Measurements from ENCODE around the gene PLAGL2.

Gene PLAGL2

DNA sequence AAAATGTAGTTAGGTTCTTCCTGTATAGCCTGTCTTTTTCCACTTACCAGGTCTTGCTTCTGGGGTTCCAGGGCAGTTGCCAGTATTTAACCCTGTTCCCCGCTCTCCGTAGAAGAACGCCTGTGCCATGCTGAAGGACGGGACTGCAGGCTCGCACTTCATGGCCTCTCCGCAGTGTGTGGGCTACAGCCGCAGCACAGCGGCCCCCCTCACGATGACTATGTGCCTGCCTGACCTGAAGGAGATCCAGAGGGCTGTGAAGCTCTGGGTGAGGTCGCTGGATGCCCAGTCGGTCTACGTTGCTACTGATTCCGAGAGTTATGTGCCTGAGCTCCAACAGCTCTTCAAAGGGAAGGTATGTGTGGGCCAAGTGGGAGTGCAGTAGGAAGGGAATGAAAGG lies 23.2 kb upstream of the PLAGL2 start:
- no peak for DNase-seq

GRCh38 chr20:32229251-32229747 lies 21.8 kb upstream of the PLAGL2 start:
- DNase-seq = no peak

DNA sequence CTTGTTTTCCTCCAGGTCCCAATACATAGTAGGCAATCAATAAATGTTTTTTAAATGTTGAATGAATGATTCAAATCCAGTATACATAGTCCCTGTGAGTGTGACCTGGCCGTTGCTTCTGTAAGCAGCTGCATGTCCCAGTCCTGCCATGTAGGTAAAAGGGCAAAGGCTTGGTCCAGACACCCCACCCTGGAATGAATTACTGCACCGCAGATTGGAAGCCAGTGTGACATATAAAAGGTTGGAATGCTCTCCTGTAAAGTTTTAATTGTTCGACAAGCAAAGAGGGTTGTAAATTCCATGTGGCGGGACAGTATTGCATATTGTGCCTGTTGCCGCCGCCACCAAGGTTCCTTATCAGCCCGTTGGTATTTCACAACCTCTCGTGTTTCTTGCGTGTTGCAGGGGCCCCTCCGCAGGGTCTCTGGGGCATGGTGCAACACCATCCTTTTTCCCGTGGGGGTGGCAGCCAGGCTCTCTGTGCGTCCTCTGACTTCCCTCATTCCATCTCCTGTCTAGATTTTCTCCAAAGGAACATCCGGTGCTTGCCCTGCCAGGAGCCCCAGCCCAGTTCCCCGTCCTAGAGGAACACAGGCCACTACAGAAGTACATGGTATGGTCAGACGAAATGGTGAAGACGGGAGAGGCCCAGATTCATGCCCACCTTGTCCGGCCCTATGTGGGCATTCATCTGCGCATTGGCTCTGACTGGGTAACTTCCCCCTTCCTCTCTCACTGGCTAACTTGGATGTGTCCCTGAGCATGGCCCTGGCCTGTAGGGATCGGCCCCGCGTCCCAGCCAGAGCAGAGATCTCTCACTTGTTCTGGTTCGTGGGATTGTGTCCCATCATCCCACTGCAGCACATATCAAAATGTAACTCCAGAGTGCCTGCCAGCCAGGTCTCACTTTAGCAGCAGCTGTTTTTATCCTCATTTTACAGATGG lies 20.5 kb upstream of the PLAGL2 start:
- DNase-seq = peak; percentile 26

- DNase-seq = no peak
Observed at GRCh38 chr20:32227306-32227705, 19.8 kb upstream of the PLAGL2 start.

DNA sequence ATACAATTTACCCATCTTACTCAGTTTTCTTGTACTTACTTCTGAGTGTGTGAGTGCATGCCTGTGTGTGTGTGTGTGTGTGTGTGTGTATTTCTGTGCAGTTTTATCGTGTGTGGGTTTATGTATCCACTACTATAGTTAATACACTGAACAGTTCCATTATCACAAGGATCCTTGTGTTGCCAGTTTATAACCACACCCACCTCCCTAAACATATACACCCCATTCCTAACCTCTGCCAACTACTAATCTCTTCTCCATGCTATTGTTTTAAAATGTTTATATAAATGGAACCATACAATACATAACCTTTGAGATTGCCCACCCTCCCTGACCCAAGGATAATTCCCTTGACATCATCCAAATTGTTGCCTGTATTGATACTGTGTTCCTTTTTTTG lies 18.8 kb upstream of the PLAGL2 start:
- DNase-seq = no peak

- DNase-seq = no peak
Observed at GRCh38 chr20:32224463-32224862, 16.9 kb upstream of the PLAGL2 start.

GRCh38 chr20:32218156-32218900 lies 10.8 kb upstream of the PLAGL2 start:
- no peak for DNase-seq

DNA sequence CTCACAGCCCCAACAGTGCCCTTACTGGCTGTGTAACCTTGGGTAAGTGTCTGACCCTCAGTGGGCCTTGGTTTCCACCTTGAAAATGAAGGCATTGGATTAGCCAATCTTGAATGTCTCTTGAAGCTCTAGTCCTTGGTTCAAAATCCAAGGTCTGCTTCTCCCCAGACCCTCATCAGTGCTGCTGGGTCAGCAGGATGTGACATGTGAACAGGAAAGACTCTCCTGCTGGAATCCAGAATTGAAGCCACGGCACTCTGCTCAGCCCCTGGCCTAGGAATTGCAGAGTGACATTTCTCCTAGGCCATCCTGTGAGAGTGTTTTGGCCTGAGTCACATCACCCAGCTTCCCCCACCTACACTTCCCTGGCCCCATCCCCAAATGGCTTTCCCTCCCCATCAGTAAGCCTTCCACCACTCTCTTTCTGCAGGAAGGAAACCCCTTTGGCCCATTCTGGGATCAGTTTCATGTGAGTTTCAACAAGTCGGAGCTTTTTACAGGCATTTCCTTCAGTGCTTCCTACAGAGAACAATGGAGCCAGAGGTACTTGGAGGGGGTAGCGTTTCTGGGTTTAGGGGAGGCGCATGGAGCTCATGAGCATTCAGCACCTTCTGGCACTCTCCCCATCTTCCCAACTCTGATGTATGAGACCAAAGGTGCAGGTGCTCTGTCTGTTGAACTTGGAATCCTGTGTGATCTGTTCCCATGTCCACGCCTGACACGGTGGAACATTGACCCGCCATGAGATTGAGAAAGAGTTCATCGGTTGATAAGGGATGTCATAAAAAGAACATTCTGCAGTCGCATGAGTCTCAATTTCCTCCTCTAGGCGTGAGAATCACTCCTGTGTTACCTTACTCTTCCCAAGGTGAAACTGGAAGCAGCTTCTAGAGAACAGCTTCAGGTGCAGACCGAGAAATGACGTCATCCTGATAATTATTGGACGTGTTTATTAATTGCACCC lies 8.9 kb upstream of the PLAGL2 start:
- no peak for DNase-seq

- DNase-seq = no peak
Observed at GRCh38 chr20:32215729-32216128, 8.2 kb upstream of the PLAGL2 start.

GRCh38 chr20:32215147-32215546 lies 7.6 kb upstream of the PLAGL2 start:
- DNase-seq = no peak

- no peak for DNase-seq
Observed at GRCh38 chr20:32213870-32214269, 6.3 kb upstream of the PLAGL2 start.

GRCh38 chr20:32209850-32210605 lies 2.5 kb upstream of the PLAGL2 start:
- DNase-seq = no peak

- no peak for DNase-seq
Observed at GRCh38 chr20:32208499-32209154, 1.1 kb upstream of the PLAGL2 start.

GRCh38 chr20:32206760-32207625 lies 550 bp downstream of the PLAGL2 start:
- no peak for DNase-seq

GRCh38 chr20:32205843-32206759 lies 1.4 kb downstream of the PLAGL2 start:
- no peak for DNase-seq

DNA sequence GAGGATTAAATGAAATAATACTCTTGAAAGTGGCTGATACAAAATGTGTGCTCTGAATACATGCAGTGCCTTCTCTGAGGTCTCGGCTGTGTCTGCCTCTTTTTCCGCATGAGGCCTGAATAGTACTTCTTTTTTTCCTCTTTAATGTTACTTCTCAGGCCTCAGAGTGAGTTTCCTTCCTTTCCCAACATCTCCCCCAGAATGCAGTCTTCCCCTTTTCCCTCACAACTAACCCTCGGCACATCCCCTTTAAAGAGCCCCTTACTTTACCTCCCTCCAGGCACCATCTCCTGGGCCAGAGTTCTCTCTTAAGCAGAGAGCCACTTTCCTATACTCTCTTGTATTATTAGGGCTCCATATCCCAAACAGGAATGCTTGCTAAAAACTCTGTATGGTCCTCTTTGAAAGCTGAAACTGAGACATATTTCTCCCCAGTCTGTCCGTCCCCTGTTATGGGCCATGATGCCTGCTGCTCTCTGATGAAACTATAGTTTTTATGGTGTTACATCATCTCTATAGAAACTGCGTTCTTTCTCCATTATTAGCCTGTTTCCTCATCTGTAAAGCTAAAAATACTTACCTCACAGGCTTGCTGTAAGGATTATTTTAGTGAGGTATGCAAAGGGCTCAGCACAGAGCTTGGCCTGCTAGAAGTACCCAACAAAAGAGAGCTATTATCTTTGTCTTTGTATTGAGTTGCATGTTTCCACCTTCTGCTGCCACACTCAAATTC lies 2.3 kb downstream of the PLAGL2 start:
- peak; percentile 83 for DNase-seq

DNA sequence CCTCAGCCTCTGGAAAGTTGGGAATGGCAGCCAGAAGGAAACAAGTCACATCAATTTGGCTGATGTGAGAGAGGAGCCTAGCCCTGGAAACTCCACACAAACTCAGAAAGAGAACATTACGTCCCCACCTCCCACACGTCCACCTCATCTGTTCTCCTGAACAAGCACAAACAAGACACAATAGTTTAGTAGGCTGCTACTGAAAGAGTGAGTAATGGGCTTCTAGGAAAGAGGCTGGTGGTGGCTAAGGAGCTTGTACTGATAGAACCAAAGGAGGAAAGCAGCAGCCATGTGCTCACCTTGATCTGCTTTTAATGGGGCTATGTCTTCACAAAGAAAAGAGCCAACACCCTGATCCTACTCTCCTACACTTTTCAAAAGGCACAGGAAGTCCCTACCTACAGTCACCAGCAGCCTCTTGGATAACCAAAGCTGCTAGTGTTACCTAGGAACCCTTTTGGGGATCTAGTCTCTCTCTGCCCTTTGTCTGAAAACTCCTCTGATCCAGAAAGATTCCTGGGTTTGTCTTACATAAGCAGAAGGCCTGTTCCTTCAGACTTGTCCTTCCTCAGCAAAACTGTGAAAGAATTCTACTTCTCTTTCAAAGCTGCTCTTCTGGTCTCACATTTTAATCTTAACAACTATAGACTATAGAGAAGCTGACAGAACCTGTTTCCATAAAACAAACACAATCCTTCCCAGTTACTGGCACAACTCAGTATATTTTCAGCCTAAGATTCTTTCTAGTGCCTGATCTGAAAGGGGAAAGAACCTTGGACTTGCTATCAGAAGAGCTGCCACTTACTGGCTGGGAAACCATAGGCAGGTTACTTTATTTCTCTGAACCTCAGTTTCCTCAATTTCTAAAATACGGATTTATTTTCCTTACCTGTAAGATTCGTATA lies 3.1 kb downstream of the PLAGL2 start:
- DNase-seq = no peak
